Epithelial cell of proximal tubule (primary cell): ENCODE measurements around the gene FZD7. TPM values are rescaled to one million over a fixed set of nuclear protein-coding genes. Genes with fewer than 3 reads are reported as not detected.

Source experiments
- DNase-seq: peaks from one replicate; pipeline ENCODE4 v3.0.0-alpha.2; 2011; ENCODE audit warnings: low read depth
- H3K4me3 ChIP-seq: 2 replicates; pipeline ENCODE4 v1.5.1; 2011; ENCODE audit warnings: low read depth, mild to moderate bottlenecking, low read length
- total RNA-seq: library from RNA; depleted of rRNA; stranded (reverse); fragments of >200 nt; gene quantifications from 2 replicates; pipeline ENCODE4 v1.2.3, GENCODE V29; 2015
- TF ChIP-seq, protein P1 (sequence below): conservative IDR thresholded peaks from 2 replicates; pipeline ENCODE4 v1.5.1; 2012; ENCODE audit warnings: low read depth, mild to moderate bottlenecking, low read length

The FZD7 gene
- total RNA-seq, 1 donor from 2014 or later = 34.8 TPM

- H3K4me3 ChIP-seq = no peak overlapping the region
- no peak for DNase-seq
Observed at GRCh38 chr2:202042444-202042843, 8.8 kb downstream of the FZD7 start.

GRCh38 chr2:202043475-202043874 is 9.8 kb downstream of the FZD7 start:
- no peak for DNase-seq
- TF ChIP-seq, protein P1, sequence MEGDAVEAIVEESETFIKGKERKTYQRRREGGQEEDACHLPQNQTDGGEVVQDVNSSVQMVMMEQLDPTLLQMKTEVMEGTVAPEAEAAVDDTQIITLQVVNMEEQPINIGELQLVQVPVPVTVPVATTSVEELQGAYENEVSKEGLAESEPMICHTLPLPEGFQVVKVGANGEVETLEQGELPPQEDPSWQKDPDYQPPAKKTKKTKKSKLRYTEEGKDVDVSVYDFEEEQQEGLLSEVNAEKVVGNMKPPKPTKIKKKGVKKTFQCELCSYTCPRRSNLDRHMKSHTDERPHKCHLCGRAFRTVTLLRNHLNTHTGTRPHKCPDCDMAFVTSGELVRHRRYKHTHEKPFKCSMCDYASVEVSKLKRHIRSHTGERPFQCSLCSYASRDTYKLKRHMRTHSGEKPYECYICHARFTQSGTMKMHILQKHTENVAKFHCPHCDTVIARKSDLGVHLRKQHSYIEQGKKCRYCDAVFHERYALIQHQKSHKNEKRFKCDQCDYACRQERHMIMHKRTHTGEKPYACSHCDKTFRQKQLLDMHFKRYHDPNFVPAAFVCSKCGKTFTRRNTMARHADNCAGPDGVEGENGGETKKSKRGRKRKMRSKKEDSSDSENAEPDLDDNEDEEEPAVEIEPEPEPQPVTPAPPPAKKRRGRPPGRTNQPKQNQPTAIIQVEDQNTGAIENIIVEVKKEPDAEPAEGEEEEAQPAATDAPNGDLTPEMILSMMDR = no peak
- H3K4me3 ChIP-seq = no peak overlapping the region

More at GRCh38 chr2:202042444-202042843, 8.8 kb downstream of the FZD7 start:
- TF ChIP-seq, protein P1 = no peak

GRCh38 chr2:202044777-202045176 is 11.1 kb downstream of the FZD7 start:
- H3K4me3 ChIP-seq = no peak overlapping the region
- TF ChIP-seq, protein P1 = no peak
- no peak for DNase-seq

DNA sequence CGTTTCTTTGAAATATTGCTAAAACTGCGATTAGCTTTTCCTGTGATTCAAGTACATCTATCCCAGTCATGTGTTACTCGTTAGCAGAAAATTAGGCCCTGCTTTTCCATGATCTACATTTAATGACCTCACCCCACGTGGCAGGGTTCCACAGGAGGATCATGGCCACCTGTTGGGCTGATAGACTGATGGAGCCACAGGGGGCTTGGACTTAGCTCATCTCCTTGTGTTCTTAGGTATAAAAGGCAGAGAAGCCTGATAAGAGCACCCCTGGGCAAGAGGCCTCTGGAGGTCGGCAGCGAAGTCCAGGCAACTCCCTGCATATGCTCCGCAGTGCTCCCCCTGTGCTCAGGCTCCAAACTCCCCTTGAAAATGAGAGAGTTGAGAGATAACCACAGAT is 12.9 kb downstream of the FZD7 start:
- no peak overlapping the region for H3K4me3 ChIP-seq
- TF ChIP-seq, protein P1 = no peak
- no peak for DNase-seq

DNA sequence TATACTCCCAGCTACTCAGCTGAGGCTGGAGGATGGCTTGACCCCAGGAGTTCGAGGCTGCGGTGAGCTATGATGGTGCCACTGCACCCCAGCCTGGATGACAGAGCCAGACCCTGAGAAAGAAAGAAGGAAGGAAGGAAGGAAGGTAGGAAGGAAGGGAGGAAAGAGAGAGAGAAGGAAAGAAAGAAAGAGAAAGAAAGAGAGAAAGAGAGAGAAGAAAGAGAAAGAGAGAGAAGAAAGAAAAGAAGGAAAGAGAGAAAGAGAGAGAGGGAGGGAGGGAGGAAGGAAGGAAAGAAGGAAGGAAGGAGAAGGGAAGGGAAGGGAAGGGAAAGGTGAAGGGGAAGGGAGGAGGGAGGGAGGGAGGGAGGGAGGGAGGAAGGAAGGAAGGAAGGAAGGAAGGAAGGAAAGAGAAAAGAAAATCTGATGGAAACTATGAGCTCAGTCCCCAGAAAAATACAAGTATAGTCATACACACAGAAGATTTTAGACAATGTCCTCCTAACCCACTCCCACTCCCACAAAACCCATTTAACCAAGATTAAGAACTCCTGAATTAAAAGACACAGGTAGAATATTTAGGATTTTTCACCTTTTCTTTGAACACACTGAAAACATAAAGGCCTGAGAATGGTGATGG is 15.6 kb downstream of the FZD7 start:
- TF ChIP-seq, protein P1 = no peak
- H3K4me3 ChIP-seq = no peak overlapping the region
- DNase-seq = no peak

- TF ChIP-seq, protein P1 = no peak
- no peak for DNase-seq
Observed at GRCh38 chr2:202049840-202050239, 16.2 kb downstream of the FZD7 start.

GRCh38 chr2:202050652-202051051 is 17.0 kb downstream of the FZD7 start:
- no peak overlapping the region for H3K4me3 ChIP-seq
- TF ChIP-seq, protein P1 = no peak
- no peak for DNase-seq

More at GRCh38 chr2:202049840-202050239, 16.2 kb downstream of the FZD7 start:
- no peak overlapping the region for H3K4me3 ChIP-seq
